GM12874 (cell line): ENCODE measurements around the gene RFX7.

Source experiments
- TF ChIP-seq, protein P1 (sequence below): IDR thresholded peaks from 2 replicates; pipeline ENCODE4 v1.5.1; 2011; ENCODE audit warnings: low read depth, mild to moderate bottlenecking, control low read depth, low read length, moderate library complexity; ENCODE audit not compliant: insufficient read depth

Gene RFX7

DNA sequence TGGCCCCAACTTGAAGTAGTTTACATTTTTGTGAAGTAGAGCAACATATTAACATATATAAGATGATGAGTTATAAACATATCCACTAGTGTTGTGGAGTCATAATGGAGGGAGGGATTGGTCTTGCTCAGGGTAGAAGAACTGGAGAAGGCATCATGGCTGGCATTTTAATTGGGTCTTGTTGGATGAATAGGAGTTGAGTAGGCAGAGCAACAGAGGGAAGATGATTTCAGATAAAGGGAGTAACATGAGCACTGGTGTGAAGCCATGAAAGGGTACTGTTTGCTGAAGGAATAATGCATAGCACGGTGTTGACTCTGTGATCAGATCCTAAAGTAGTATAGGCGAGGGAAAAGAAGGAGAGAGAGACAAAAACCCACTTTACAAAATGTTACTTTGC, 3.6 kb upstream of the RFX7 start:
- TF ChIP-seq, protein P1, sequence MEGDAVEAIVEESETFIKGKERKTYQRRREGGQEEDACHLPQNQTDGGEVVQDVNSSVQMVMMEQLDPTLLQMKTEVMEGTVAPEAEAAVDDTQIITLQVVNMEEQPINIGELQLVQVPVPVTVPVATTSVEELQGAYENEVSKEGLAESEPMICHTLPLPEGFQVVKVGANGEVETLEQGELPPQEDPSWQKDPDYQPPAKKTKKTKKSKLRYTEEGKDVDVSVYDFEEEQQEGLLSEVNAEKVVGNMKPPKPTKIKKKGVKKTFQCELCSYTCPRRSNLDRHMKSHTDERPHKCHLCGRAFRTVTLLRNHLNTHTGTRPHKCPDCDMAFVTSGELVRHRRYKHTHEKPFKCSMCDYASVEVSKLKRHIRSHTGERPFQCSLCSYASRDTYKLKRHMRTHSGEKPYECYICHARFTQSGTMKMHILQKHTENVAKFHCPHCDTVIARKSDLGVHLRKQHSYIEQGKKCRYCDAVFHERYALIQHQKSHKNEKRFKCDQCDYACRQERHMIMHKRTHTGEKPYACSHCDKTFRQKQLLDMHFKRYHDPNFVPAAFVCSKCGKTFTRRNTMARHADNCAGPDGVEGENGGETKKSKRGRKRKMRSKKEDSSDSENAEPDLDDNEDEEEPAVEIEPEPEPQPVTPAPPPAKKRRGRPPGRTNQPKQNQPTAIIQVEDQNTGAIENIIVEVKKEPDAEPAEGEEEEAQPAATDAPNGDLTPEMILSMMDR: no peak

DNA sequence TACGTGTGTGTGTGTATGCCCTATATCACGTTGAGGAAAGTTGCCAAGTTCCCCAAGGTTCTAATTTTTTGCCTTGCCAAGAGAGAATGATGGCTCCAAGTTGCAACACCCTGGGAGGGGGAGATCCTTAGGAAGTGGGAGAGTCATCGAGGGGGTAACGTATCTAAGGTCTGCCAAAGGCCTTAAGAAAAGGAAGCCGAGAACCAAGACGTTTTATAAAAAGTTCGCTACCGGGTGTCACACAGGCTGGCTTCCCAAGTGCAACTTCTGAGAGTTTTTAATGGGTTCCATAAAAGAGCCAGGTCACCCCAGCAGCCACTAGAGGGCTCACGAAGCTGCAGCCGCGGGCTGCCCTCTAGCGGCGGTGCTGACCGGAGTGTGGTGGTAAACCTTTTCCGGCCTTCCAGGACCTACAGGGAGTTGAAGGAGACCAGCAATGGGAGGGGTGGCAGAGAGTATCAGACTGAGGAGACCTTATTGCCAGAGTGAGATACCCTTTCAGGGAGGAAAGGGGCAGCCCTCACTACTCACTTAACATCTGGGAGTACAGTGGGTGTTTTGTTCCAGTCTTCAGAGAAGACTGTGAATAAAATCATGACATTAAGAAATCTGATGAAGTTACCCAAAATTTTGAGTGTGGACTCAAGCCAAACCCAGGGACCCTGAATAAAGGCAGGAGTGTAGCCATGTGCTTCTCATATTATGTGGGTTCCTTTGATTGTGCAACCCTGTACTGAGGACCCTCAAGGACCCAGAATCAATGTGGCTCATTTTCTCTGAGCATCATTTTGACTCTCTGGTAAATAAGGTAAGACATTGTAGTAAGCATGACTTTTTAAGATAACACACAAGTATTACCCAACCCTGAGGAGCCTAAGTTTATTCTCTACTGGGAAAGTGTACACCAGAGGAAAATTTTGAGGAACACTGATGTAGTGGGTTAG, 2.5 kb upstream of the RFX7 start:
- TF ChIP-seq, protein P1: peak; percentile 100

DNA sequence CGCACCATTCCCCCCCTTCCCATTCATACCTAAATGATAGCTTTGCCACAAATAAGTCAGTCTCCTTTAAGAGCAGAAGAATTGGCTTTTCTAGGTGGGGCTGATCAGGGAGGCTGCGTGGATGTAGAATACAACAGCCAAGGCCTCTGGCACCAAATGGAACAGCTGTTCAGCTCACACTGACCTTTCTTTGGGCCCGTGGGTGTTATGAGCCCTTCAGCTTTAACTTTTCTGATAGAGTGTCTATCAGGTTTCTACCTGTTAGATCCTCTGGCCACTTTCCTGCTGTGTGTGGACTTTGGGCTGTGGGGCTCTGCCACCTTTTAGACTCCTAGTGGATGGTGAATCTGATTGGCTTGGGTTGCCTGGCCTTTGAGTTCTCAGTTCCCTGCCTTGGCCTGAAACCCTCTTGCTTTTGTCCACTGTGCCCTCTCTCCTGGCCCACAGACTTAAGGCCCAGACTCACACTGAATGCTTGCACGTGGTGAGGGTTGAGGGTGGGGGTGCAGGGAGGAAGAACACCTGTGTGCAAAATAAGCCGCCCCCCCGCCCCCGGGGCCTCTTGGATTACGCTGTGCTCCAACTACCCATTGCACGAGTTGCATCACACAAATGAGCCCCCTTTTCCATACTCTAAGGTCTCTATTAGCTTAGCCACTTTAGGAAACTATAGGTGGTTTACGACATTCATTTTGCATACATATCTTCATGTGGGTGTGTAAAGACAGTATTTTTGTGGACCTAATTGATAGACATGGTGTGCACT, 1.3 kb upstream of the RFX7 start:
- TF ChIP-seq, protein P1: no peak

DNA sequence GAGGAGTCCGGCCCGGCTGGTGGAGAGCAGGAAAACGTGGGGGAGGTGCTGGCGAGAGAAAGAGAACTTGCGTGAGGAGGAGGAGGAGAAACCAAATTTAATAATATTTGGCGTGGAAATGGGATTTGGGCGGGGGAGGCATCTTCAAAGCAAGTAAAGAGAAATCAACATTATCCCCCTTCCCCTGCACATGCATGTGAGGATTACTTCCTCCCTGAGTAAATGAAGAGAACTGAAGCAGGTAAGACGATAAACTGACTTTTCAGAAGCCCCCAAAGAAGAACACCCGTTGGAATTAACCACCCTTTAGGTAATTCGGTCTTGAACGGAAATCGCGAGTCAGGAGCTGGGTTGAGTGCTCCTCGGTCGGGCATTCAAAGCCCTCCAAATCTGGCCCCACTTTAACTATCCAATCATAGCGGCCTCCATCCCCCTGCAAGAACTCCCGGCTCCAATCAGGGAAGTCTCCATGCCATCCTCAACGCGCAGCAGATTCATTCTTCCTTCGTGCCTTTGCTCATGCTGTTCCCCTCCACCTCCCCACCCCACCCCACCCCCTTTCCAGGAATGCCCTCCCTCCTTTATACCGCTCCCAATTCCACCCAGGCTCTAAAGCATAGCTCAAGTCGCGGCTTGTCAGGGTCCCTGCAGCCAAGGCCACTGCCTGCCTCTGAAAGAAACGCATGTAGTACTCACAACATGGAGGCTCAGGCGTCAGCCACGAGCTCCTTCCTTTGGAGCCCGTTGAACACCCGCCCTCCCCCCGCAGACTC, 545 bp upstream of the RFX7 start:
- TF ChIP-seq, protein P1: no peak

DNA sequence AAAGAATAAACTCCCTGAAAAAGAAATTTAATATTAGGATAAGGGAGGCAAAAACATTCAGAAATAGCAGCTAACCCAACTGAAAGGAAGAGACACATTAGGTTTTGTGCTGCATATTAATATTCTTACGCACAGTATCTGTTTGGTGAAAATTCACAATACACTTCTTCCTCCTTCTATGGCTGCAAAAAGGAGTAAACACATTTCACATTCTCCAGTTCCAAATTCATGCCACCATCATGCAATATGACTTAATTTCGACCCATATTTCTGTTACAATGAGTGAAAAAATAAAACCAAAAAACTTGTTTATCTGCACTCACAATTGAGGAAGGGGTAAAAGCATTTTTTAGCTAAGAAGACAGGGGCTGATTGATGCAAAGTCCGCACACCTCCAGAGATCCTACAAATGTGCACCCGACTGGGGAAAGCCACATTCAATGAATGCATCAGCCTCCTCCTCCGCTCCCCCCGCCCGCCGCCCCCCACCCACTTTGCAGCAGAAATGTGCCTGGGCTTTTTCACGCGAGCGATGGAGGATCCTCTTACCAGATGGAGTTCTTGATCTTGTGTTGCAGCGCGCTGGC, 1.0 kb downstream of the RFX7 start:
- TF ChIP-seq, protein P1: no peak

DNA sequence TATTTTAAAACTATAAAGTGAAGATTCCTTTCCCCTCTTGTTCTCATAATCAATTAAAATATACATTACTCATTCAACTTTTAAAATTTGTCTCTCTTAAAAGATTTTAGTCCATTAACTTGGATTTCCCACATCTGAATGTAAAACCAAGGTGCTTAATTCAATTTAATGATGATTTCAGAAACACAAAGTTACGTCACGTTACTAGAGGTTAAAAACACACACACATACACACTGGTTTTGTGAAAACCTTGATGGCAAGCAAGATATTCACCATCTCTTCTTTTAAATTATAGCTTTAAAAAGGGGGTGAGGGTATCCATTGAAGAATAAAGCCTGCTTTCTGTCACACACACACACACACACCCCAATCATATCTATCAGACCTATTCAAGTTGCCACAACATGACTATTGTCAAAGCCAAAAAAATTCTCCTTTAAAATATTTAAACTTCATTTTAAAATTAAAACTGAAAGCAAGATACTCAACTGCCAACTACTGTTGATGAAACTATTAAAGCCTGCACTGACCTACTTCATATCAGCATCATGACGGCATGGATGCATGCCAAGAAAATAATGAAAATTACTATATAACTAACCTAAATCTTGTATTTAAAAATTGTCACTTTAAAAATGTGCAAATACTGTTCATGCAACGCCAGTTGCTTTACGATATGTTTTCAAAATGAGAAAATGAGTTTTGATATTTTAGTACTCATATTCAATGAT, 2.1 kb downstream of the RFX7 start:
- TF ChIP-seq, protein P1: no peak
